ENCODE data around the gene TSPAN17.

DNA sequence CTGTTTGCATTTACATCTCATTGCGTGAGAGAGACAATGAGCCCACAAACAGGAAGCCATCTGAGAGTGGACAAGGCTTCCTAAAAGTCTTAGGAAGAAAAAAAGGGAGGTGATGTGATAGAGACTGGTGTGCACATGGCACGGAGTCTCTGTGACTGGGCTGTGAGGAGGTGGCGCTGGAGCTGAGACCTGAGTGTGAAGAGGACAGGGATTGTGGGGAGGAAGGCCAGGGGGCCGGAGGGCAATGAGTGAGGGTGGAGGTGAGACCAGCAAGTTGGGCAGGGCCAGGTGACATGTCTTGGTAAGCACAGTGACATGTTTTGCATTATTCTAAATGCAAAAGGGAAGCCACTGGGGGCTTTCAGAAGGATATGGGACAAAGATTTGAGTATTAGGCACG is 45.0 kb downstream of the TSPAN17 start:
- TF ChIP-seq, protein P1, sequence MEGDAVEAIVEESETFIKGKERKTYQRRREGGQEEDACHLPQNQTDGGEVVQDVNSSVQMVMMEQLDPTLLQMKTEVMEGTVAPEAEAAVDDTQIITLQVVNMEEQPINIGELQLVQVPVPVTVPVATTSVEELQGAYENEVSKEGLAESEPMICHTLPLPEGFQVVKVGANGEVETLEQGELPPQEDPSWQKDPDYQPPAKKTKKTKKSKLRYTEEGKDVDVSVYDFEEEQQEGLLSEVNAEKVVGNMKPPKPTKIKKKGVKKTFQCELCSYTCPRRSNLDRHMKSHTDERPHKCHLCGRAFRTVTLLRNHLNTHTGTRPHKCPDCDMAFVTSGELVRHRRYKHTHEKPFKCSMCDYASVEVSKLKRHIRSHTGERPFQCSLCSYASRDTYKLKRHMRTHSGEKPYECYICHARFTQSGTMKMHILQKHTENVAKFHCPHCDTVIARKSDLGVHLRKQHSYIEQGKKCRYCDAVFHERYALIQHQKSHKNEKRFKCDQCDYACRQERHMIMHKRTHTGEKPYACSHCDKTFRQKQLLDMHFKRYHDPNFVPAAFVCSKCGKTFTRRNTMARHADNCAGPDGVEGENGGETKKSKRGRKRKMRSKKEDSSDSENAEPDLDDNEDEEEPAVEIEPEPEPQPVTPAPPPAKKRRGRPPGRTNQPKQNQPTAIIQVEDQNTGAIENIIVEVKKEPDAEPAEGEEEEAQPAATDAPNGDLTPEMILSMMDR (IDR thresholded peaks at IDR 0.05), result no peak
- no peak for TF ChIP-seq POLR2A (IDR thresholded peaks at IDR 0.05)

All from lower leg skin (tissue), 3 donors.